Endodermal cell (in vitro differentiated cells): ENCODE measurements around the gene SYNDIG1. TPM values are rescaled to one million over a fixed set of nuclear protein-coding genes. Genes with fewer than 3 reads are reported as not detected.

Experiments
- DNase-seq: peaks from one replicate; pipeline ENCODE4 v3.0.0-alpha.2; 2017
- H3K27ac ChIP-seq: 2 replicates; pipeline ENCODE4 v1.5.1; 2013; ENCODE audit warnings: mild to moderate bottlenecking, low read depth, low read length, moderate library complexity
- H3K27me3 ChIP-seq: 2 replicates; pipeline ENCODE4 v1.6.1; 2013; ENCODE audit warnings: mild to moderate bottlenecking, low read length, moderate library complexity; ENCODE audit not compliant: insufficient read depth, control insufficient read depth, poor library complexity, severe bottlenecking
- H3K36me3 ChIP-seq: 2 replicates; pipeline ENCODE4 v1.7.0; 2013; ENCODE audit warnings: mild to moderate bottlenecking, low read length, moderate library complexity; ENCODE audit not compliant: control insufficient read depth, insufficient read depth
- H3K4me1 ChIP-seq: one replicate; pipeline ENCODE4 v1.7.0; 2013; ENCODE audit warnings: low read length; ENCODE audit not compliant: control insufficient read depth, insufficient read depth
- H3K4me3 ChIP-seq: 2 replicates; pipeline ENCODE4 v1.5.1; 2013; ENCODE audit warnings: mild to moderate bottlenecking, low read length, moderate library complexity
- H3K9ac ChIP-seq: 2 replicates; pipeline ENCODE4 v1.6.1; 2013; ENCODE audit warnings: mild to moderate bottlenecking, low read length, moderate library complexity; ENCODE audit not compliant: poor library complexity, severe bottlenecking; ENCODE audit errors: extremely low read depth
- H3K9me3 ChIP-seq: 2 replicates; pipeline ENCODE4 v1.6.1; 2013; ENCODE audit warnings: mild to moderate bottlenecking, low read length, moderate library complexity; ENCODE audit not compliant: control insufficient read depth
- H3K27ac Mint-ChIP-seq: 2 replicates; pipeline ENCODE4 v1.8.0; 2020; ENCODE audit warnings: mixed read lengths
- H3K27me3 Mint-ChIP-seq: 2 replicates; pipeline ENCODE4 v1.8.0; 2021; ENCODE audit warnings: mild to moderate bottlenecking, mixed read lengths; ENCODE audit not compliant: insufficient read depth
- H3K36me3 Mint-ChIP-seq: 2 replicates; pipeline ENCODE4 v1.8.0; 2020; ENCODE audit warnings: low read depth, mixed read lengths
- H3K4me1 Mint-ChIP-seq: 2 replicates; pipeline ENCODE4 v1.8.0; 2020; ENCODE audit warnings: mixed read lengths
- H3K4me3 Mint-ChIP-seq: 2 replicates; pipeline ENCODE4 v1.8.0; 2020; ENCODE audit warnings: mild to moderate bottlenecking, moderate library complexity, mixed read lengths
- H3K9me3 Mint-ChIP-seq: 2 replicates; pipeline ENCODE4 v1.8.0; 2020; ENCODE audit warnings: mild to moderate bottlenecking, mixed read lengths
- WGBS, 2 experiments: methylation state at CpG; one replicate each; pipeline versions ENCODE4 v1.1.5 to v1.1.7; 2013; ENCODE audit warnings: missing lambda C conversion rate in 2 of 2, mixed read lengths in 1 of 2; ENCODE audit not compliant: insufficient coverage in 1 of 2, insufficient read length in 1 of 2; 5-methylcytosine and 5-hydroxymethylcytosine counted together
- total RNA-seq, 2 donors: library from RNA; stranded (reverse); fragmentation: NEBNext Ultra II Directional in 1 of 2; extraction: Animal tissue kit (Norgen Biotek cat#: 25700) in 1 of 2; gene quantifications; 2 replicates in 1 of 2; 3 replicates in 1 of 2; pipeline ENCODE4 v1.2.1, GENCODE V29; 2021
- TF ChIP-seq, protein P1 (sequence below): fragments of 200-600 bp; sonication (generic); conservative IDR thresholded peaks from 2 replicates; pipeline ENCODE4 v1.5.0; 2021; ENCODE audit warnings: antibody characterized with exemption, mild to moderate bottlenecking

The SYNDIG1 gene
- total RNA-seq, 2 donors from 2014 or later, result 5.5 to 6.8 TPM

DNA sequence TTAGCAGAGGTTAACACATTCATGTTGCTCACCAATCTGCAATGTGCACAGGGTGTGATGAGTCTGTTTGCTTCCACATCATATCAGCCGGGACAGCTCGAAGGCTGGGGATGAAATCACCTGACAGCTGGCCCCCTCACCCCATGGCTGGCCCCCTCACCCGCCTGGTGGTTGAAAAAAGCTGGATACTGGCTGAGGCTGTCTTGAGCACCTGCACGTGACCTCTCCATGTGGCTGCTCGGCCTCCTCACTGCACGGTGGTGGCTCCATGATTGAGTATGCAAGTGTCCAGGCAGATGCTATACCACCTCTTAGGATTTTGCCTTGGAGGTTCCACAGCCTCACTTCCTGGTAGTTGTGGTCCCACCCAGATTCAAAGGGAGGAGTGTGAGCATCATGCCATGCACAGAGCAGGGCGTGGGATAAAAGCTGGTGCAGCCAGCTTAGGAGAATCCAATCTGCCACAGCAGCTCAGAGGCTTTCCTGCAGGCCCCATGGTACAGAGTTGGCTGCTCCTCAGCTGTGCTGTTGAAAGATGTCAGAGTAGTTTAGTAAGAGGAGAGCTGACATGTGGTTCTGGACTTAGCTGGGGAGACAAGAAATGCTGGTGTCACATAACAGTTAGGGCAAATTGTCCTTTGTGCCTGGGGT, 29.6 kb upstream of the SYNDIG1 start:
- WGBS, 2 experiments, result 92 to 100% methylated on average over 6 to 7 of the region's 7 CpGs
- H3K4me1 Mint-ChIP-seq, result peaks cover 29% of the 10 kb centered on the region
- no peaks in the 10 kb centered on the region for H3K9me3 Mint-ChIP-seq
- no peaks in the 10 kb centered on the region for H3K27me3 ChIP-seq
- H3K36me3 Mint-ChIP-seq, result no peaks in the 10 kb centered on the region
- H3K27ac Mint-ChIP-seq, result no peak overlapping the region
- H3K4me3 ChIP-seq, result no peak overlapping the region
- H3K4me3 Mint-ChIP-seq, result no peak overlapping the region
- TF ChIP-seq, protein P1, sequence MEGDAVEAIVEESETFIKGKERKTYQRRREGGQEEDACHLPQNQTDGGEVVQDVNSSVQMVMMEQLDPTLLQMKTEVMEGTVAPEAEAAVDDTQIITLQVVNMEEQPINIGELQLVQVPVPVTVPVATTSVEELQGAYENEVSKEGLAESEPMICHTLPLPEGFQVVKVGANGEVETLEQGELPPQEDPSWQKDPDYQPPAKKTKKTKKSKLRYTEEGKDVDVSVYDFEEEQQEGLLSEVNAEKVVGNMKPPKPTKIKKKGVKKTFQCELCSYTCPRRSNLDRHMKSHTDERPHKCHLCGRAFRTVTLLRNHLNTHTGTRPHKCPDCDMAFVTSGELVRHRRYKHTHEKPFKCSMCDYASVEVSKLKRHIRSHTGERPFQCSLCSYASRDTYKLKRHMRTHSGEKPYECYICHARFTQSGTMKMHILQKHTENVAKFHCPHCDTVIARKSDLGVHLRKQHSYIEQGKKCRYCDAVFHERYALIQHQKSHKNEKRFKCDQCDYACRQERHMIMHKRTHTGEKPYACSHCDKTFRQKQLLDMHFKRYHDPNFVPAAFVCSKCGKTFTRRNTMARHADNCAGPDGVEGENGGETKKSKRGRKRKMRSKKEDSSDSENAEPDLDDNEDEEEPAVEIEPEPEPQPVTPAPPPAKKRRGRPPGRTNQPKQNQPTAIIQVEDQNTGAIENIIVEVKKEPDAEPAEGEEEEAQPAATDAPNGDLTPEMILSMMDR, result no peak
- H3K27ac ChIP-seq, result no peak overlapping the region
- H3K27me3 Mint-ChIP-seq, result peaks cover 4% of the 10 kb centered on the region
- no peak for DNase-seq
- no peak overlapping the region for H3K9ac ChIP-seq
- H3K4me1 ChIP-seq, result peaks cover 19% of the 10 kb centered on the region
- H3K36me3 ChIP-seq, result no peaks in the 10 kb centered on the region
- H3K9me3 ChIP-seq, result no peaks in the 10 kb centered on the region

- Mint-ChIP-seq H3K27ac (no peak overlapping the region), H3K4me1 (peaks cover 38% of the 10 kb centered on the region), H3K9me3 (no peaks in the 10 kb centered on the region), H3K27me3 (peaks cover 4% of the 10 kb centered on the region), H3K4me3 (no peak overlapping the region), H3K36me3 (no peaks in the 10 kb centered on the region)
- no peak for DNase-seq
- Histone ChIP-seq H3K4me1 (peaks cover 23% of the 10 kb centered on the region), H3K9me3 (no peaks in the 10 kb centered on the region), H3K4me3 (no peak overlapping the region), H3K27ac (no peak overlapping the region), H3K36me3 (no peaks in the 10 kb centered on the region), H3K9ac (no peak overlapping the region), H3K27me3 (no peaks in the 10 kb centered on the region)
- TF ChIP-seq, protein P1, result no peak
- WGBS, 2 experiments, result 93 to 94% methylated on average over 7 to 9 of the region's 9 CpGs
Observed at GRCh38 chr20:24441661-24442060, 27.8 kb upstream of the SYNDIG1 start.

DNA sequence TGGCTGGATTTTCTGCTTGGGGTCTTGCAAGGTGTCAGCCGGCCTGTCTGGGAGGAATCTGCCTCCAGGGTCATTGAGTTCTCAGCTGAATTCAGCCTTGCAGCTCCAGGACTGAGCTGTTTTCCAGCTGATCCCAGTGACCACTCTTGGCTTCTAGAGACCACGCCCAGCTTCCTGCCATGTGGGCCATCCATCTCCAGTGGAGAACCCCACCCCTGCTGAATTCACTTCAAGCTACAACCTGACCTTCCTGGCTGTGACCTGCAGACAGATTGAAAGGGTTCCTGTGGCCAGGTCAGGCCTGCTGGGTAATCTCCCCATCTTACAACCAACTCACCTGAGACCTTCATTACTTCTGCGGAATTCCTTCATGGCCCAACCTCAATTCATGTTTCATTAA, 26.5 kb upstream of the SYNDIG1 start:
- Mint-ChIP-seq H3K9me3 (no peaks in the 10 kb centered on the region), H3K36me3 (no peaks in the 10 kb centered on the region), H3K4me3 (no peak overlapping the region), H3K27ac (peak overlapping the region; percentile 9), H3K4me1 (peaks cover 42% of the 10 kb centered on the region), H3K27me3 (peaks cover 4% of the 10 kb centered on the region)
- WGBS, 2 experiments, result 88 to 90% methylated on average over 2 to 3 of the region's 3 CpGs
- DNase-seq, result peak; percentile 46
- no peaks in the 10 kb centered on the region for H3K36me3 ChIP-seq
- no peak overlapping the region for H3K4me3 ChIP-seq
- TF ChIP-seq, protein P1, result no peak
- no peak overlapping the region for H3K9ac ChIP-seq
- H3K9me3 ChIP-seq, result no peaks in the 10 kb centered on the region
- no peak overlapping the region for H3K27ac ChIP-seq
- no peaks in the 10 kb centered on the region for H3K27me3 ChIP-seq
- peaks cover 23% of the 10 kb centered on the region for H3K4me1 ChIP-seq
